ENCODE data around the gene ARGLU1. TPM values are rescaled to one million over a fixed set of nuclear protein-coding genes. Genes with fewer than 3 reads are reported as not detected.

Gene ARGLU1
- total and polyA plus RNA-seq, 5 experiments from 2014 or later: 37.0 to 294 (median 46.3) TPM

- Mint-ChIP-seq H3K27me3 (no peaks in the 10 kb centered on the region), H3K36me3 (peaks cover 0 to 64% (median 25%) of the 10 kb centered on the region in 3 donors), H3K9me3 (no peaks in the 10 kb centered on the region), H3K27ac (peak overlapping the region in 4 of 10 donors; percentile 1 to 64 (median 38)), H3K4me3 (no peak overlapping the region), H3K4me1 (peaks cover 22 to 66% (median 62%) of the 10 kb centered on the region in 4 donors)
- no peak for ATAC-seq
- POLR2A ChIA-PET: no interaction called here
- DNase-seq: no peak
Observed at GRCh38 chr13:106558527-106558926, 9.4 kb downstream of the ARGLU1 start.

GRCh38 chr13:106555631-106556328 is 12.2 kb downstream of the ARGLU1 start:
- ATAC-seq (no peak), DNase-seq (no peak)
- Mint-ChIP-seq H3K36me3 (peaks cover 0 to 90% (median 25%) of the 10 kb centered on the region in 3 donors), H3K27ac (peak overlapping the region in 2 of 10 donors; percentile 18 to 32), H3K9me3 (no peaks in the 10 kb centered on the region), H3K4me3 (no peak overlapping the region), H3K4me1 (peaks cover 15 to 51% (median 48%) of the 10 kb centered on the region in 4 donors), H3K27me3 (no peaks in the 10 kb centered on the region)
- POLR2A ChIA-PET: no interaction called here

GRCh38 chr13:106551751-106552150 is 16.2 kb downstream of the ARGLU1 start:
- Mint-ChIP-seq H3K27ac (peak overlapping the region in 5 of 10 donors; percentile 5 to 52 (median 23)), H3K27me3 (no peaks in the 10 kb centered on the region)
- POLR2A ChIA-PET: no interaction called here

GRCh38 chr13:106551350-106551749 is 16.6 kb downstream of the ARGLU1 start:
- Mint-ChIP-seq H3K9me3 (no peaks in the 10 kb centered on the region), H3K27ac (peak overlapping the region in 3 of 10 donors; percentile 5 to 52 (median 10)), H3K4me3 (no peak overlapping the region), H3K27me3 (no peaks in the 10 kb centered on the region), H3K4me1 (peaks cover 25 to 52% (median 35%) of the 10 kb centered on the region in 4 donors), H3K36me3 (peaks cover 0 to 87% (median 12%) of the 10 kb centered on the region in 3 donors)
- no peak for DNase-seq
- no peak for ATAC-seq
- POLR2A ChIA-PET: no interaction called here

More at GRCh38 chr13:106551751-106552150, 16.2 kb downstream of the ARGLU1 start:
- DNase-seq: no peak
- Mint-ChIP-seq H3K4me1 (peaks cover 25 to 52% (median 38%) of the 10 kb centered on the region in 4 donors), H3K9me3 (no peaks in the 10 kb centered on the region), H3K36me3 (peaks cover 0 to 91% (median 16%) of the 10 kb centered on the region in 3 donors), H3K4me3 (no peak overlapping the region)
- no peak for ATAC-seq

- POLR2A ChIA-PET: no interaction called here
Observed at GRCh38 chr13:106550570-106551135, 17.3 kb downstream of the ARGLU1 start.

GRCh38 chr13:106548064-106548696 is 19.8 kb downstream of the ARGLU1 start:
- no peak for ATAC-seq
- Mint-ChIP-seq H3K9me3 (no peaks in the 10 kb centered on the region), H3K27ac (peak overlapping the region in 3 of 10 donors; percentile 4 to 77 (median 5)), H3K27me3 (no peaks in the 10 kb centered on the region), H3K4me1 (peaks cover 18 to 30% (median 24%) of the 10 kb centered on the region in 4 donors), H3K4me3 (no peak overlapping the region), H3K36me3 (peaks cover 0 to 58% (median 3%) of the 10 kb centered on the region in 3 donors)
- no peak for DNase-seq
- POLR2A ChIA-PET: no interaction called here

More at GRCh38 chr13:106550570-106551135, 17.3 kb downstream of the ARGLU1 start:
- Mint-ChIP-seq H3K27me3 (no peaks in the 10 kb centered on the region), H3K36me3 (peaks cover 0 to 80% (median 12%) of the 10 kb centered on the region in 3 donors), H3K9me3 (no peaks in the 10 kb centered on the region), H3K27ac (peak overlapping the region in 5 of 10 donors; percentile 16 to 77 (median 51)), H3K4me3 (no peak overlapping the region), H3K4me1 (peaks cover 22 to 49% (median 32%) of the 10 kb centered on the region in 4 donors)
- ATAC-seq (no peak), DNase-seq (no peak)

GRCh38 chr13:106541826-106542225 is 26.1 kb downstream of the ARGLU1 start:
- POLR2A ChIA-PET: no interaction called here
- no peaks in the 10 kb centered on the region for H3K27me3 Mint-ChIP-seq
- H3K4me1 Mint-ChIP-seq: peaks cover 0 to 6% (median under 1%) of the 10 kb centered on the region in 4 donors
- H3K27ac Mint-ChIP-seq: no peak overlapping the region
- no peaks in the 10 kb centered on the region for H3K9me3 Mint-ChIP-seq
- H3K4me3 Mint-ChIP-seq: no peak overlapping the region
- no peak for DNase-seq
- peaks cover 0 to 27% (median 0%) of the 10 kb centered on the region in 3 donors for H3K36me3 Mint-ChIP-seq
- ATAC-seq: no peak

- Mint-ChIP-seq H3K27me3 (peaks cover 0 to 2% (median 0%) of the 10 kb centered on the region in 5 donors), H3K4me1 (peaks cover 3 to 12% (median 3%) of the 10 kb centered on the region in 4 donors)
- no peak for ATAC-seq
Observed at GRCh38 chr13:106540613-106541012, 27.3 kb downstream of the ARGLU1 start.

GRCh38 chr13:106537521-106537920 is 30.4 kb downstream of the ARGLU1 start:
- Mint-ChIP-seq H3K36me3 (peaks cover 0 to 19% (median 0%) of the 10 kb centered on the region in 3 donors), H3K27ac (no peak overlapping the region), H3K9me3 (no peaks in the 10 kb centered on the region), H3K4me3 (peak overlapping the region in 1 of 10 donors; percentile 39), H3K27me3 (peaks cover 11 to 19% (median 12%) of the 10 kb centered on the region in 5 donors), H3K4me1 (peaks cover 7 to 24% (median 16%) of the 10 kb centered on the region in 4 donors)
- no peak for DNase-seq
- ATAC-seq: no peak
- POLR2A ChIA-PET: interaction anchor here (4.3 kb wide), 1 partner anchor 30 kb away, joined by 53 read pairs; the partner anchor contains the start of gene ARGLU1

More at GRCh38 chr13:106540613-106541012, 27.3 kb downstream of the ARGLU1 start:
- H3K36me3 Mint-ChIP-seq: peaks cover 0 to 27% (median 0%) of the 10 kb centered on the region in 3 donors
- POLR2A ChIA-PET: no interaction called here
- no peak for DNase-seq
- H3K27ac Mint-ChIP-seq: peak overlapping the region in 1 of 10 donors; percentile 0
- H3K9me3 Mint-ChIP-seq: no peaks in the 10 kb centered on the region
- H3K4me3 Mint-ChIP-seq: no peak overlapping the region

- Mint-ChIP-seq H3K4me3 (peak overlapping the region; percentile 88 to 98 (median 94)), H3K27ac (peak overlapping the region in 9 of 10 donors; percentile 12 to 92 (median 67)), H3K4me1 (peaks cover 7 to 25% (median 16%) of the 10 kb centered on the region in 4 donors), H3K27me3 (peaks cover 18 to 27% (median 21%) of the 10 kb centered on the region in 5 donors), H3K36me3 (peaks cover 0 to 10% (median 0%) of the 10 kb centered on the region in 3 donors), H3K9me3 (no peaks in the 10 kb centered on the region)
- ATAC-seq: peak; percentile 44 to 58
- DNase-seq: peak; percentile 67 to 95 (median 84)
- POLR2A ChIA-PET: interaction anchor here (0.8 to 4.3 kb wide), 3 partner anchors 9 to 31 kb away, joined by 3 to 53 read pairs (median 3); partner anchors contain the start of gene ARGLU1
Observed at GRCh38 chr13:106536244-106537034, 31.5 kb downstream of the ARGLU1 start.

GRCh38 chr13:106535552-106536243 is 32.2 kb downstream of the ARGLU1 start, which contains the start of gene EFNB2:
Gene EFNB2, minus strand, starts transcription at chr13:106535662. Its CDS starts 698 bp downstream, at chr13:106534964.
- peak; percentile 89 to 92 for ATAC-seq
- H3K27me3 Mint-ChIP-seq: peaks cover 18 to 34% (median 26%) of the 10 kb centered on the region in 5 donors
- POLR2A ChIA-PET: interaction anchor here (0.8 to 4.3 kb wide), 3 partner anchors 10 to 32 kb away, joined by 3 to 53 read pairs (median 3); partner anchors contain the start of gene ARGLU1
- DNase-seq: peak; percentile 78 to 90 (median 83)
- peaks cover 7 to 22% (median 16%) of the 10 kb centered on the region in 4 donors for H3K4me1 Mint-ChIP-seq
- H3K27ac Mint-ChIP-seq: peak within 1 kb of the TSS in 9 of 10 donors; percentile 12 to 92 (median 67)
- H3K4me3 Mint-ChIP-seq: peak within 1 kb of the TSS; percentile 88 to 98 (median 94)
- H3K9me3 Mint-ChIP-seq: no peaks in the 10 kb centered on the region
- H3K36me3 Mint-ChIP-seq: peaks cover 0 to 3% (median 0%) of the 10 kb centered on the region in 3 donors
